ENCODE results near the gene FCHSD2. TPM values are rescaled to one million over a fixed set of nuclear protein-coding genes. Genes with fewer than 3 reads are reported as not detected.

Gene FCHSD2
- total and polyA plus RNA-seq, 2 of the 8 experiments (the other 6 are each of a cell fraction or from before 2014, with no cell fraction given) = 4.1 to 7.8 TPM

GRCh38 chr11:73095613-73096012 is 46.5 kb downstream of the FCHSD2 start (continued):
- TF ChIP-seq CHD7 (IDR thresholded peaks at IDR 0.05; ENCODE audit: insufficient replicate concordance, low read length) = no peak
- no peak for TF ChIP-seq RXRA (IDR thresholded peaks at IDR 0.05; ENCODE audit: insufficient read depth, low read depth, low read length)
- no peak for TF ChIP-seq HDAC6 (IDR thresholded peaks at IDR 0.05; ENCODE audit: low read depth, low read length)
- TF ChIP-seq FOSL1 (IDR thresholded peaks at IDR 0.05; ENCODE audit: insufficient read depth, low read depth, low read length) = no peak
- TF ChIP-seq CTCF (IDR thresholded peaks at IDR 0.05; ENCODE audit: control extremely low read depth in 1 of 3, insufficient read depth in 1 of 3, low read depth in 1 of 3, low read length in 3 of 3) = no peak
